Chondrocyte (in vitro differentiated cells): ENCODE results near the gene SPATS2L. TPM values are rescaled to one million over a fixed set of nuclear protein-coding genes. Genes with fewer than 3 reads are reported as not detected.

Experiments used
- DNase-seq: peaks from one replicate; pipeline ENCODE4 v3.0.0; 2021; ENCODE audit warnings: mixed read lengths, low spot score
- H3K27ac Mint-ChIP-seq: one replicate; pipeline ENCODE4 v1.8.0; 2021; ENCODE audit warnings: mild to moderate bottlenecking, moderate library complexity, mixed read lengths; ENCODE audit not compliant: unreplicated experiment
- H3K27me3 Mint-ChIP-seq: 2 replicates; pipeline ENCODE4 v1.8.0; 2021; ENCODE audit warnings: low read depth, mixed read lengths
- H3K36me3 Mint-ChIP-seq: 2 replicates; pipeline ENCODE4 v1.8.0; 2021; ENCODE audit warnings: low read depth, mixed read lengths
- H3K4me1 Mint-ChIP-seq: 2 replicates; pipeline ENCODE4 v1.8.0; 2021; ENCODE audit warnings: low read depth, mild to moderate bottlenecking, mixed read lengths
- H3K4me3 Mint-ChIP-seq: one replicate; pipeline ENCODE4 v1.8.0; 2021; ENCODE audit warnings: mild to moderate bottlenecking, moderate library complexity, mixed read lengths; ENCODE audit not compliant: unreplicated experiment
- H3K9me3 Mint-ChIP-seq: 2 replicates; pipeline ENCODE4 v1.8.0; 2021; ENCODE audit warnings: low read depth, mixed read lengths
- CTCF ChIP-seq: fragments of 200-600 bp; sonication (generic); IDR thresholded peaks from 2 replicates; pipeline ENCODE4 v1.5.0; 2021; ENCODE audit warnings: antibody characterized with exemption, mild to moderate bottlenecking, moderate library complexity
- total RNA-seq: library from RNA; stranded (reverse); gene quantifications from 3 replicates; pipeline ENCODE4 v1.2.1, GENCODE V29; 2021

Gene SPATS2L
- total RNA-seq, 1 donor from 2014 or later: 237 TPM

DNA sequence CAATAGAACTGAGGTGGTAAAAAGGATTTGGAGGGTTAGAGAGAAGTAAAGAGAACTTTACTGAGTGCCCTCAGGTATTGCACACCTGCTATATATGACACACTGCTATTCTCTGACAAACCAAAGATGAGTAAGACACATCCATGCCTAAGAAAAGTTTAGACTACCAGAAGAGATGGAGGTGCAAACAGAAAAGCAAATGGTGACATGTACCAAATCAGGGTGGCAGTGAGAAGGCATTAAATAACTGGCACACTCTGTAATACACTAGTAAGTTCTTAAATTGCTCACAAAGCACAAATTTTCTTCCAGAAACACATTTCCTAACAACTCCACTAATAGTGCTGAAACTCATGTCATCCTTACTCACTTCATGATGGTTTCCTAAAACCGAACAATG is 114.8 kb downstream of the SPATS2L start:
- Mint-ChIP-seq H3K4me1 (peaks cover 5% of the 10 kb centered on the region), H3K9me3 (no peaks in the 10 kb centered on the region), H3K27ac (peak overlapping the region; percentile 52), H3K4me3 (no peak overlapping the region), H3K36me3 (peaks cover 34% of the 10 kb centered on the region), H3K27me3 (no peaks in the 10 kb centered on the region)
- TF ChIP-seq CTCF: no peak
- DNase-seq: no peak

DNA sequence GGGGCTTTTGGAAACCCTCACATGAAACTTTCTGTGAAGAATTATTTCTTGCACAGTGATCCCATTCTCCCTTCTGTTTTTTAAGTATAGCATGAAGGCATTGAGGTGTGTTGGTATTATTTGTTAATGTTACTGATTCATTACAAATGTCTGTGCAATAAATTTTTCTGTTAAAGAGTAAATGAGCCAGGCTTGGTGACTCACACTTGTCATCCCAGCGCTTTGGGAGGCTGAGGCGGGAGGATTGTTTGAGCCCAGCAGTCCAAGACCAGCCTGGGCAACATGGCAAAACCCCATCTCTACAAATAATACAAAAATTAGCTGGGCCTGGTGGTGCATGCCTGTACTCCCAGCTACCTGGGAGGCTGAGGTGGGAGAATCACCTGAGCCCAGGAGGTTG is 115.6 kb downstream of the SPATS2L start:
- no peak for DNase-seq
- Mint-ChIP-seq H3K27ac (no peak overlapping the region), H3K36me3 (peaks cover 31% of the 10 kb centered on the region), H3K4me3 (no peak overlapping the region), H3K27me3 (no peaks in the 10 kb centered on the region), H3K9me3 (no peaks in the 10 kb centered on the region), H3K4me1 (peaks cover 5% of the 10 kb centered on the region)
- TF ChIP-seq CTCF: no peak

GRCh38 chr2:200422532-200423261 is 116.2 kb downstream of the SPATS2L start:
- H3K4me1 Mint-ChIP-seq: no peaks in the 10 kb centered on the region
- peak; percentile 60 for TF ChIP-seq CTCF
- H3K27ac Mint-ChIP-seq: peak overlapping the region; percentile 45
- H3K4me3 Mint-ChIP-seq: no peak overlapping the region
- peaks cover 25% of the 10 kb centered on the region for H3K36me3 Mint-ChIP-seq
- DNase-seq: no peak
- H3K9me3 Mint-ChIP-seq: no peaks in the 10 kb centered on the region
- H3K27me3 Mint-ChIP-seq: no peaks in the 10 kb centered on the region

DNA sequence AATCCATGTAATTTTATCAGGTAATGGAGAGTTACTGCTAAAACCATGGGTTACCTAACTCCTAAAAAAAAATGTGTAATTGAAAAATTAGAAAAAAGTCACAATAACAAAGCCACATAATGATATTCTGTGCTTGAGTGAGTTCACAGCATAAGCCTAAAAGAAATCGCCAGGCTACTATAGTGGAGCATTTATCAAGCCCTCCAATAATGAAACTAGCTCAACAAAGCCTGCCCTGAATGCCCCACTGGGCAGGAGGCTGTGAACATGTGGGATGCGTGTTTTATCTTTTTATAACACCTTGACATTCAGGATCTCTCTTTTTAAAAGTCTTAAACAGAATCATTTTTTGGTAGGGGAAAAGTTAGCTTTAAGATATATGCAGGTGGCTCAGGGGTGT is 117.0 kb downstream of the SPATS2L start:
- H3K36me3 Mint-ChIP-seq: peaks cover 25% of the 10 kb centered on the region
- no peak overlapping the region for H3K27ac Mint-ChIP-seq
- H3K4me3 Mint-ChIP-seq: no peak overlapping the region
- no peak for TF ChIP-seq CTCF
- no peaks in the 10 kb centered on the region for H3K4me1 Mint-ChIP-seq
- no peaks in the 10 kb centered on the region for H3K9me3 Mint-ChIP-seq
- H3K27me3 Mint-ChIP-seq: no peaks in the 10 kb centered on the region
- no peak for DNase-seq

DNA sequence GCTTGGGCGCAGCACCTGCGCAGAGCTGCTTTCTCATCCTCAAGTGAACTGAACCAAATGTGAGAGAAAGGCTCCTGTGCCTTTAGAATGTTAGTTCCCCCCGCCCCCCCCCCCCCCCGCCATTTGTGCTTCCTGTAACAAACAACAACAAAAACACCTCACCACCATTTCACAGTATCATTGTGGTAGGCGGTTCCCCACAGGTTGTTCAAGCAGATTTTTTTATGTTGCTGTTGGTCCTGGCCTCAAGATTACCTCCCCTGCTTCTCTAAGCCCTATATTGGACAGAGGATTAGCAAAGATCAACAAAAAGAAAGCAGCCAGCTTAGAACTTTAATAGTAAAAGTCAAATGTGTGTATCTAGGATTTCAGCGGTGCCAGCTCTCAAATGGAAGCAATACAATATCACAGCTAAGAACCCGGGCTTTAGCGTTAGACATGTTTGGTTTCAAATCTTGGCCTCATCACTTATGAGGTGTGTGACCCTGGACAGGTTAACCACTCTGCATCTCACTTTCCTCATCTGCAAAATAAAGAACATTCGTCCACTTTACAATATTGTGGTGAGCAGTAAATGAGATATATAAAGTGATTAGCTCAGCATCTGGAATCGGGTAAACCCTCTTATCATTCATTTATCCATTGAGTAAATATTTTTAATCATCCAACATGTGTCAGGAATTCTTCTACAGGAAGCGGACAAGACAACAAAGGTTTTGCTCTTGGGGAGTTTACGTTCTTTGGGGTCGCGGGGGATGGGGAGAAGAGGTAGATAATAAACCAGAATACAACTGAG is 118.7 kb downstream of the SPATS2L start:
- Mint-ChIP-seq H3K36me3 (peaks cover 16% of the 10 kb centered on the region), H3K4me3 (no peak overlapping the region), H3K9me3 (no peaks in the 10 kb centered on the region), H3K4me1 (no peaks in the 10 kb centered on the region), H3K27ac (peak overlapping the region; percentile 65), H3K27me3 (no peaks in the 10 kb centered on the region)
- no peak for TF ChIP-seq CTCF
- DNase-seq: no peak
